BLaER1 treated with 17β-estradiol and CSF1 and Interleukin-3, amounts not matched to agents 10 nM and 100 nM (cell line): ENCODE measurements around the gene OXER1.

Source experiments
- H3K27ac ChIP-seq, 11 experiments: shearing (Covaris generic); formaldehyde crosslinking; 2 replicates each; pipeline ENCODE4 v1.8.1; 2022
- H3K27me3 ChIP-seq, 11 experiments: shearing (Covaris generic); formaldehyde crosslinking; 2 replicates each; pipeline ENCODE4 v1.8.1; 2022
- H3K36me3 ChIP-seq, 11 experiments: shearing (Covaris generic); formaldehyde crosslinking; 2 replicates each; pipeline ENCODE4 v1.8.1; 2022
- H3K4me1 ChIP-seq, 10 experiments: shearing (Covaris generic); formaldehyde crosslinking; 2 replicates each; pipeline ENCODE4 v1.8.1; 2022
- H3K4me2 ChIP-seq, 11 experiments: shearing (Covaris generic); formaldehyde crosslinking; 2 replicates each; pipeline ENCODE4 v1.8.1; 2022
- H3K4me3 ChIP-seq, 10 experiments: shearing (Covaris generic); formaldehyde crosslinking; 2 replicates each; pipeline ENCODE4 v1.8.1; 2022
- H3K9ac ChIP-seq, 11 experiments: shearing (Covaris generic); formaldehyde crosslinking; 2 replicates each; pipeline ENCODE4 v1.8.1; 2022
- H3K9me3 ChIP-seq, 11 experiments: shearing (Covaris generic); formaldehyde crosslinking; replicated peaks in 1 of 11; 2 replicates each; pipeline ENCODE4 v1.8.1; 2022
- H4K20me1 ChIP-seq, 11 experiments: shearing (Covaris generic); formaldehyde crosslinking; 2 replicates each; pipeline ENCODE4 v1.8.1; 2022
- Cebpa-rat ChIP-seq, 11 experiments: shearing (Covaris generic); IDR thresholded peaks; 2 replicates each; pipeline ENCODE4 v1.8.1; 2022

Gene OXER1, protein sequence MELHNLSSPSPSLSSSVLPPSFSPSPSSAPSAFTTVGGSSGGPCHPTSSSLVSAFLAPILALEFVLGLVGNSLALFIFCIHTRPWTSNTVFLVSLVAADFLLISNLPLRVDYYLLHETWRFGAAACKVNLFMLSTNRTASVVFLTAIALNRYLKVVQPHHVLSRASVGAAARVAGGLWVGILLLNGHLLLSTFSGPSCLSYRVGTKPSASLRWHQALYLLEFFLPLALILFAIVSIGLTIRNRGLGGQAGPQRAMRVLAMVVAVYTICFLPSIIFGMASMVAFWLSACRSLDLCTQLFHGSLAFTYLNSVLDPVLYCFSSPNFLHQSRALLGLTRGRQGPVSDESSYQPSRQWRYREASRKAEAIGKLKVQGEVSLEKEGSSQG

GRCh38 chr2:42764096-42764495 lies at the start of gene OXER1:
Gene OXER1 (minus strand): TSS chr2:42764135. CDS start chr2:42764062, 73 bp downstream.
- Histone ChIP-seq H3K4me3 (no peak within 1 kb of the TSS), H3K27ac (peak within 1 kb of the TSS in 8 of 11 experiments; percentile 29 to 85 (median 64); a peak in 14 of 22 replicates), H3K4me1 (peaks cover 7 to 67% (median 28%) of the 10 kb centered on the region in 10 experiments; a peak in 18 of 20 replicates), H3K36me3 (peaks cover 0 to 12% (median 0%) of the 10 kb centered on the region in 11 experiments; a peak in 6 of 22 replicates), H3K9ac (peak within 1 kb of the TSS in 4 of 11 experiments; percentile 11 to 59 (median 50); a peak in 9 of 22 replicates), H4K20me1 (no peaks in the 10 kb centered on the region), H3K9me3 (no peaks in the 10 kb centered on the region), H3K27me3 (no peaks in the 10 kb centered on the region), H3K4me2 (peak within 1 kb of the TSS in 9 of 11 experiments; percentile 15 to 83 (median 52); a peak in 15 of 22 replicates)
- peak in 3 of 11 experiments; percentile 7 to 55 (median 44); a peak in 2 of 22 replicates for TF ChIP-seq Cebpa-rat (IDR thresholded peaks at IDR 0.05)

DNA sequence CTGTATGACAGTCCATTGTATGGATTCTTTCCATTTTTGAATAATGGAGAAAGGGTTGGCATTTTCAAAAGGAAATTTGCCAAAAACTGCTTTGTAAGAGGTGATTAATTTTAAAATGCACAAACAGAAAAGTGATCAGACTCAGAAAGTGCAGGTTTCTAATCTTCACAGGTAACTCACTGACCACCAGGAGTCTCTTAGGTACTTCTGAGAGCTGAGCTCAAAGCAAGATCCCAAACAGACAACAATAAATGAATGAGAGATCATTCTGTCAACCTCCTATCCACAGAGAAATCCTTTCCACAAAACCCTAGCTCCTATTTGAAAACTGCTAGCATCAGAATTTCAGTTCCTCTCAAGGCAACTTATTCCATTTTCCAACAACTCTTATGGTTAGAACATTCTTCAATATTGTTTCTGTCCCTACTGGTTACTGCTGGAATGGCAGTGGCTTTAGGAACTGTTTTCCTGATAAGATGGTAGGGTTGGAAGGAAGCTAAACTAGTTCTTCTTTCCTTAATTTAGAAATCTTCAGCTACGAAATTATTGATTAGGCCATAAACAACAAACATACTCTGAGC lies 49.1 kb upstream of the OXER1 start:
- peaks cover 17 to 41% (median 19%) of the 10 kb centered on the region in 11 experiments for H3K9me3 ChIP-seq
- peaks cover 21 to 35% (median 25%) of the 10 kb centered on the region in 10 experiments for H3K4me1 ChIP-seq
- TF ChIP-seq Cebpa-rat (IDR thresholded peaks at IDR 0.05): no peak
- H3K9ac ChIP-seq: no peak overlapping the region
- peak overlapping the region in 4 of 11 experiments; percentile 18 to 87 (median 48); a peak in 6 of 22 replicates for H3K4me2 ChIP-seq
- H3K36me3 ChIP-seq: no peaks in the 10 kb centered on the region
- H3K27me3 ChIP-seq: no peaks in the 10 kb centered on the region
- H4K20me1 ChIP-seq: no peaks in the 10 kb centered on the region
- H3K27ac ChIP-seq: peak overlapping the region in 1 of 11 experiments; percentile 28; a peak in 1 of 22 replicates
- no peak overlapping the region for H3K4me3 ChIP-seq

- peak overlapping the region; percentile 93 to 99 (median 97) for H3K27ac ChIP-seq
- H3K9me3 ChIP-seq: peaks cover 16 to 27% (median 18%) of the 10 kb centered on the region in 11 experiments
These were observed 47.3 kb upstream of the OXER1 start for GRCh38 chr2:42810971-42811811.

GRCh38 chr2:42810121-42810970 lies 46.4 kb upstream of the OXER1 start:
- Histone ChIP-seq H3K9ac (peak overlapping the region; percentile 93 to 99 (median 96)), H3K27me3 (no peaks in the 10 kb centered on the region), H3K4me1 (peaks cover 21 to 35% (median 25%) of the 10 kb centered on the region in 10 experiments), H3K4me3 (peak overlapping the region; percentile 49 to 74 (median 63)), H4K20me1 (no peaks in the 10 kb centered on the region), H3K4me2 (peak overlapping the region; percentile 83 to 97 (median 91)), H3K9me3 (peaks cover 16 to 21% (median 18%) of the 10 kb centered on the region in 11 experiments), H3K27ac (peak overlapping the region; percentile 93 to 99 (median 97)), H3K36me3 (no peaks in the 10 kb centered on the region)
- TF ChIP-seq Cebpa-rat (IDR thresholded peaks at IDR 0.05): peak; percentile 21 to 84 (median 64); a peak in 14 of 22 replicates

More at GRCh38 chr2:42810971-42811811, 47.3 kb upstream of the OXER1 start:
- H3K9ac ChIP-seq: peak overlapping the region; percentile 93 to 99 (median 96)
- H4K20me1 ChIP-seq: no peaks in the 10 kb centered on the region
- no peaks in the 10 kb centered on the region for H3K36me3 ChIP-seq
- peaks cover 21 to 35% (median 25%) of the 10 kb centered on the region in 10 experiments for H3K4me1 ChIP-seq
- no peaks in the 10 kb centered on the region for H3K27me3 ChIP-seq
- peak overlapping the region; percentile 49 to 74 (median 63) for H3K4me3 ChIP-seq
- no peak for TF ChIP-seq Cebpa-rat (IDR thresholded peaks at IDR 0.05)
- peak overlapping the region; percentile 83 to 97 (median 91) for H3K4me2 ChIP-seq

DNA sequence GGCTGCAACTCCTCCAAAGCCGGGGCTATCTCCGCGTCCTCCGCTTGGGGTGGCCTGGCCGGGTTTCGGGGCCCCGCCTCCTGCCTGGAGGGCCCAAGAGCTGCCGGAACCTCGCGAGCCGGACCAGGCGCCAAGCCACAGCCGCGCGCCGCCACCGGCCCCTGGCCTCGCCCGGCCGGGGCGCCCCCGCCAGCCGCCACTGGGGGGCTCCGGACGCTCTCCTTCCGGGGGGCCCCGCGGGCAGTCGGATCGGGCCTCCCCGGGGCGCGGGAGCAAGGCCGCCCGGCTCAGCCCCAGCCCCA lies 45.8 kb upstream of the OXER1 start:
- no peak for TF ChIP-seq Cebpa-rat (IDR thresholded peaks at IDR 0.05)
- Histone ChIP-seq H3K4me3 (peak overlapping the region; percentile 49 to 74 (median 63)), H3K9me3 (peaks cover 14 to 15% (median 14%) of the 10 kb centered on the region in 11 experiments), H3K4me1 (peaks cover 21 to 40% (median 25%) of the 10 kb centered on the region in 10 experiments), H3K4me2 (peak overlapping the region; percentile 77 to 97 (median 91)), H3K36me3 (no peaks in the 10 kb centered on the region), H4K20me1 (no peaks in the 10 kb centered on the region), H3K9ac (peak overlapping the region; percentile 93 to 99 (median 96)), H3K27ac (peak overlapping the region; percentile 93 to 99 (median 97)), H3K27me3 (no peaks in the 10 kb centered on the region)

- no peaks in the 10 kb centered on the region for H4K20me1 ChIP-seq
These were observed 45.3 kb upstream of the OXER1 start for GRCh38 chr2:42809131-42809818.

GRCh38 chr2:42808301-42808700 lies 44.4 kb upstream of the OXER1 start:
- Histone ChIP-seq H3K36me3 (no peaks in the 10 kb centered on the region), H3K4me1 (peaks cover 22 to 51% (median 28%) of the 10 kb centered on the region in 10 experiments), H3K9ac (no peak overlapping the region), H3K27me3 (no peaks in the 10 kb centered on the region), H3K4me2 (peak overlapping the region in 1 of 11 experiments; percentile 97; a peak in 1 of 22 replicates), H3K27ac (no peak overlapping the region), H3K9me3 (peaks cover 0 to under 1% (median 0%) of the 10 kb centered on the region in 11 experiments; a peak in 3 of 22 replicates), H4K20me1 (no peaks in the 10 kb centered on the region), H3K4me3 (no peak overlapping the region)
- TF ChIP-seq Cebpa-rat (IDR thresholded peaks at IDR 0.05): no peak

More at GRCh38 chr2:42809131-42809818, 45.3 kb upstream of the OXER1 start:
- Histone ChIP-seq H3K9ac (peak overlapping the region; percentile 93 to 99 (median 96)), H3K9me3 (peaks cover 9 to 10% (median 9%) of the 10 kb centered on the region in 11 experiments), H3K4me3 (peak overlapping the region; percentile 49 to 74 (median 63)), H3K27ac (peak overlapping the region; percentile 93 to 99 (median 97)), H3K4me2 (peak overlapping the region; percentile 77 to 97 (median 91)), H3K4me1 (peaks cover 22 to 45% (median 27%) of the 10 kb centered on the region in 10 experiments), H3K27me3 (no peaks in the 10 kb centered on the region), H3K36me3 (no peaks in the 10 kb centered on the region)
- TF ChIP-seq Cebpa-rat (IDR thresholded peaks at IDR 0.05): no peak
